GM18951 (cell line): ENCODE measurements around the gene SNAP29.

Source experiments
- POLR2A ChIP-seq: IDR thresholded peaks from 4 replicates; pipeline ENCODE4 v1.6.1; 2011; ENCODE audit warnings: mild to moderate bottlenecking; ENCODE audit not compliant: insufficient read length, insufficient read depth; ENCODE audit errors: extremely low read depth
- in situ Hi-C: fragments of 300-500 bp; cut with MboI; formaldehyde crosslinking; loops from one replicate; pipeline ENCODE4 v1.12.0; 2022; ENCODE audit warnings: low sequenced_read_pairs, mixed read lengths, inconsistent platforms; ENCODE audit not compliant: unreplicated experiment

SNAP29 gene

DNA sequence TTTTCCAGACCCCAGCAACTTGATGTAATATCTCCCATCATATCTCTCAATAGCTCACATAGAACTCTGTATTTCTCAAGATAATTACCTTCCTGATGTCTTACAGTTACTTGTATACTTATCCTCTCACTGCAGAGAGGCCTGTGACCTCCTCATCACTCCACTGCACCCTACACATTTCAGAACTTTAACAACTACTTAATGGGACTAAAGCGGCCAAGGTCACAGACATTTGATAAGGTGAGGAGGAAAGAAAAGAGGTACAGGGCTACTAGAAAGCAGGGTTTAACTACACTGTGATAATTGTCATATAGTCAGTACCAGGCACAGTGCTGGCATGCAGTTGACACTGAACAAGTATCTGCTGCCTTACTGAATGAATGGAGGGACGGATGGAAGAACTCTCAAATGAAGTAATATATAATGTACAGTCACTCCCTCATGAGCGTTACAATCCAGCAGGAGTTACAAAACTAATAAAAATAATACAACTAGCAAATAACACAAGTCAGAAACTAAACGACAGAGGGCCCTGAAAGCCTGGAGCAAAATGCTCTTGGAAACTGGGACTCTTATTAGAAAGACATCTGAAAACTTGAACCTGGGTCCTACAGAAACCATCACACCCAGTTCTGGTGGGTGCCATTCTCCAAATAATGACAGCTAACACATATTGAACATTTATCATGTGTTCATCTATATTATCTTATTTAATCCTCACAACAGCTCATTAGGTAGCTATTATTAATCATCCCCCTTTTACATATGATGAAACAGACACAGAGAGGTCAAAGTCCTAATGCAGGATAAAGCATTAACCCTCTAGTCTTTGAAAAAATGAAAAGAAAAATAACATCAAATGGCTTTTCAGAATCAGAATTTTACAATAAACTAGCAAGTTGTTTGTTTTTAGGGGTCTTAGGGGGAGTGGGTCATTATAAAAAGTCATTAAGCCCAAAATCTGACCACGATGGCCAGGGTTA, 14.5 kb upstream of the SNAP29 start:
- no peak for TF ChIP-seq POLR2A
- in situ Hi-C loops: no loop called here

DNA sequence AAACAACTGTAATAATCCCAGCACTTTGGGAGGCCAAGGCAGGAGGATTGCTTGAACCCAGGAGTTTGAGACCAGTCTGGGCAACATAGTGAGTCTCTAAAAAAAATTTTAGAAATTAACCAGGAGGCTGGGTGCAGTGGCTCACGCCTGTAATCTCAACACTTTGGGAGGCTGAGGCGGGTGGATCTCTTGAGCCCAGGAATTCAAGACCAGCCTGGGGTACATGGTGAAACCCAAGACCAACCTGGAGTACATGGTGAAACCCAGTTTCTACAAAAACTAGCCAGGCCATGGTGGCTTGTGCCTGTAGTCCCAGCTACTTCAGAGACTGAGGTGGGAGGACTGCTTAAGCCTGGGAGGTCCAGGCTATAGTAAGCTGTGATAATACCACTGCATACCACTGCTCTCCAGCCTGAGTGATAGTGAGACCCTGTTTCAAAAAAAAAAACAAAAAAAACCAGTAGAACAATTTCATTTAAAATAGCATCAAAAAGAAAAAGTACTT, 11.4 kb upstream of the SNAP29 start:
- in situ Hi-C loops: no loop called here
- no peak for TF ChIP-seq POLR2A

DNA sequence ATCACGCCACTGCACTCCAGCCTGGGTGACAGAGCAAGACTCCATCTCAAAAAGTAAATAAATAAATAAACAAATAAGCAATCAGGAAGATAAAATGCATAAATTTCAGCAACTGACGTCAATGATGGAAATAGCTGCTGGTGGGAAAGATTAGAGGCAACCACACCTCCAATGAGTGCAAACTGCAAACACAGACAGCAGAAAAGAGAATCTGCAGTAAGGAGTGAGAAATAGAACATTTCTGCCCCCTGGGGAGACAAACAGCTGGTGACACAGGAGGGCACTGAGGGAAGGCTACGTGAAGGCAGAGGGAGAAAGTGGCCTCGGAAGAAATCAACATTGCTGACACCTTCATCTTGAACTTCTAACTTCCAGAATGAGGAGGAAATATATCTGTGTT, 6.7 kb upstream of the SNAP29 start:
- no peak for TF ChIP-seq POLR2A
- in situ Hi-C loops: no loop called here

DNA sequence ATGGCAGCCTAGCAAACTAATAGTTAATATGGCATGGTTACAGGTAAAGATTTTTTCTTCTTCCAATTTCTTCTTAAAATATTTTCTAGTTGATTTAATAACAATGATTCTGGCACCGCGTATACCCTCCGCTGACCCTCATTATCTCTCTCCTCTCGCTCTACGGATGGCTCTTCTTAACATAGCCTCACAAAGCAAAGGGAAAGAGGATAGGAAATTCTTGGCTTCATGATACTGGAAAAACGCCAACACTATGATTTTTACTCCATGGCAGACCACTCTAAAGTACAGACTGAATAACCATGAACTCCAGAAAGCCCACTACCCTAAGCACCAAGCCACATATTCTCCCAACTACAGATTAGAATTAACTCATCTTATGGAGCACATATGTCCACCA, 6.3 kb upstream of the SNAP29 start:
- TF ChIP-seq POLR2A: no peak
- in situ Hi-C loops: no loop called here

DNA sequence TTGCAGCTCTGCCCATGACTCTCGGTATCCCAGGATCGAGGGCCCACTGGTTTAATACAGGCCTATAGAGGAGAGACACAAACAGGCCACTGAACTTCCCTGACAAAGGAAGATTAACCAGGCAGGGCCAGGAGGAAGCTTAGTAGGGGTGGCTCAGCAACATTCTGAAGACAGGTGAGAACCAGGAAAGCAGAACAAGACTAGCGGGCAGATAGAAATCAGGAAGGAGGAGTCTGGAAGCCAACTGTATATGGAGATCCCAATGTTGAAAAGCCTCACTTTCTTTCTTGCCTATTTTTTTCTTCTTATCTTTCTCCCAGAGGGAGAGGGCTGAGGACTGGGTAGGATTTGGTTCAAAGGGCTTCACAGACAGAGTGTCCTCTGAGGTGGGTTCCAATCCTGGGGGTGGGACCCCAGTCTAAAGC, 5.6 kb upstream of the SNAP29 start:
- TF ChIP-seq POLR2A: no peak
- in situ Hi-C loops: no loop called here

DNA sequence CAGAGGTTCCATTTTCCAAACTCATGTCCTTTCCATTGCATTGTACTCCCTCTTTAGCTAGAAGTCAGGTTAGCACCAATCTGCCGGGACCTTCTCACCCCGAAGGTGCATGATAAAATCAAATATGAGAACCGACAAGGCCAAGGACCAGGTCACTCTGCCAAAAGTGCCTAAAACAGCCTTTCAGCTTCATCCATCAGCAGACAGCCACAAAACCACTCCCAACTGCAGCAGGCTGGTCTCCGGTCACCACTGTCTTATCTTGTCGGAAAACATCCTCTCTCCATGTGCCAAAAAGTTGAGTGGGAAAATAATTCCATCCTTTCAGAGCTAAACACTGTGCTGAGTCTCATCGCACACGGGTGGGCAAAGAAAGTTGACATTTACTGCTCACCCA, 1.6 kb upstream of the SNAP29 start:
- in situ Hi-C loops: no loop called here
- no peak for TF ChIP-seq POLR2A

DNA sequence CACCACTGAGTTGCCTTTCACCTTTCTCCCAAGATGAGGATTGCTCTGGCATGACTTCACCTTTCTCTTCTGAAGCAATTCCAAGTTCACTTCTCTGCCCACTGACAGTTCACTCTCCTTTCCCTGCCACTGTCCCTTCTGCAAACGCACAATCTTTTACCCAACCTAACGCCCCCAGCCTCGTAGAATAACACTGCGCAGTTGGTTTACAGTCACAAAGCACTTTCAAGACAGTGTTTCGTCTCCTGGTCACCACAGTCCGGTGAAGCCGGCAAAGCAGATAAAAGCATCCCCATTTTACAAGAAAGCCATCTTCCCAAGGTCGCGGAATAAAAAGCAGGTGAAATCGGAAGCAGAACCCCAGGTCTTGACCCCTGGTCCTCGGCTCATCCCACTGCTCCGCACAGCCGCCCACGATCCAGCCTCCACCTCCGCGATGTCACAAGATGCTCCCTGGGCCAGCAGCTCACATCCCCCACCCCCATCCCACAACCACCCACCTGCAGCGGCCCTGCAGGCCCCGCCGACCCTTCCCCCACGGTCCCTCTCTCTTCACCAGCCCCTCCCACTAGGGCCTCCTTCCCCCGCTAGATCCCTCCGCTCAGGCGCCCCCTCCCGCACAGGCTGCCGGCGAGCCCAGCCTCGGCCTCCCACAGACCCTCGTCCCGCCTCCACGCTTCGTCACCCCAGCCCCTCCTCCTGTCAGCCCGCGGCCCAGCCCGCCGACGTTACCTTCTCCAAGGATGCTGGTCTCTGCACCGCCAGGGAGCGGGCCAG, 781 bp upstream of the SNAP29 start:
- TF ChIP-seq POLR2A: no peak
- in situ Hi-C loops: no loop called here

DNA sequence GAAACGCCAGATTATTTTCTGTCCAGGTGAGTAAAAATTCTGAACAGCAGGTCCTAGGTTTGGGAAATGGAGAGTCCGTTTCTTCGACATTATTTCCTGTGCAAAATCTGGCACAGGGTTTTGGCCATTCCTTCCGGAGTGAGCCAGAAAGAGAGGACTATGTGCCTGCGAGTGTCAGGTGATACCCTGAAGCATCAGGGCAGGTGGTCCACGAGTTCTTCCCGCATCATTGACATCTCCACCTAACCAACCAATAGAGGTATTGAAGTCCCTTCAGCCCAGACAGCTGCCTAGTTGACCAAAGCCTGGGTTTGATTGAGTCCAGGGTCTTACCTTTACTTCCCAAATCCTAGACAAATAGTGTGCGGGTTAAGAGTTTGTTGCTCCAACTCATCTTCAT, 808 bp downstream of the SNAP29 start:
- in situ Hi-C loops: no loop called here
- TF ChIP-seq POLR2A: no peak

DNA sequence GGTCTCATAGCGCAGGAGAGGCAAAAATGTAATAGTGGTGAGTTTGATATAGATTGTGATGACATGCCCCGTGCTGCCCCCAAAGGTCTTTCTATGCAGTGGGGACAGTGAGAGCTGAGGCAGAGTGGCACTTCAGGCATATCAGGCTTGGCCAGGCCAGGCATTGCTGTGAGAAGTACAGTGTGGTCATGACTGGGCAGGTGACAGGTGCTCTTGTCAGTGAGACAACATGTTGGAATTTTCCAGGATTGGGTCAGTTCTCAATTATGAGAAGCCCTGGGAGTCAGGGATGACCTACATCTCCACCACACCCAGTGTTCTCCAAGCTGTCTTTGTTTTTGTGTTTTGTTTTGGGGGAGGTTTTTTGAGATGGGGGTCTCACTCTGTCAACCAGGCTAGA, 3.7 kb downstream of the SNAP29 start:
- TF ChIP-seq POLR2A: no peak
- in situ Hi-C loops: no loop called here

DNA sequence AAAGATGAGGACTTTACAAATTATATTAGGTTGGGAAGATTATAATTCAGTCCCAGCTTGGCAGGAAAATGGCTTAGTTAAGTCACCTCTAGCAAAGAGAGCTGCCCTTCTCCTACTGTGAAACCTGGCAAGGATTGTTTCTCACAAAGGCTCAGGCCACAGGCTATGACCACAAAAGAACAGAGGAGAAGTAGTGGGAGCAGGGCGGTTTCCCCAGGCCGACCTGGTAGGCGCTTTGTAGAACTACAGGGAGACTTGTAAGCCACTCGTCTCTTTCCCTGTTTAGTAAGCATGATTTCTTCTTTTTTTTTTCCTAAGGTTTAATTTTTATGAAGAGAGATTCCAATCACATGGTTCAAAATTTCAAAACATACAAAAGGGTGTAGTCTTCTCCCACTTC, 4.6 kb downstream of the SNAP29 start:
- TF ChIP-seq POLR2A: no peak
- in situ Hi-C loops: no loop called here

DNA sequence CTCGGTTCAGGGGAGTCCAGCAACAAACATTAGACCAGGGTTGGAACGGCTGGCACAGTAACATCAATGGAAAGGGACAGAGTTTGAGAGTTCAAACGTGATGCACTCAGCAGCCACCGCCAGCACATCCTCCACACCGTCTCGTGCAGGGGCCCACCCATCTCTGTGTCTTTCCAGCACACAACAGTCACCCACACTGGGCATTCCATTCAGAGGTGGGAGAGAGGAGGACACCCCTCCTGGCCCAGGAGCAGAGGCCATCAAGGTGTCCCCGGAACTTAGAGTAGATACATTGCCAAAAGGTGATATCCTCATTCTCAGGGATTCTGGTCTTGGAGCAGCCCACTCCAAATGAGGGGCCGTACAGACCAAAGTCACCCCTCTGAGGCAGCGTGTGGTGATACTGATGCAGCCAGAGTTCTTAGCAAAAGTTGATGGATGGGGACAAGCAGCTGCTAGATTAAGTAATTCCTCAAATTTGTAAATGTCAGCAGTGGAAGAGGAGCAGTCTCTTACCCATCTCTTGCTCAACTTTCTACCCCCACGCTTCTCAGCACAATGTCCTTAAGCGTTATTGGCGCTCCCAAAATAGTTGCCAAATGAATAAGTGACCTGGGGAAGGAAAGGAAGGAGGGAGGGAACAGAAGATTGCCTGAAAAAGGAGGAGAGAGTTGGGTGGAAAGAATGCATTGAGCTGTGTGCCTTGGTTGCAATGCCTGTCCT, 5.5 kb downstream of the SNAP29 start:
- TF ChIP-seq POLR2A: no peak
- in situ Hi-C loops: no loop called here

DNA sequence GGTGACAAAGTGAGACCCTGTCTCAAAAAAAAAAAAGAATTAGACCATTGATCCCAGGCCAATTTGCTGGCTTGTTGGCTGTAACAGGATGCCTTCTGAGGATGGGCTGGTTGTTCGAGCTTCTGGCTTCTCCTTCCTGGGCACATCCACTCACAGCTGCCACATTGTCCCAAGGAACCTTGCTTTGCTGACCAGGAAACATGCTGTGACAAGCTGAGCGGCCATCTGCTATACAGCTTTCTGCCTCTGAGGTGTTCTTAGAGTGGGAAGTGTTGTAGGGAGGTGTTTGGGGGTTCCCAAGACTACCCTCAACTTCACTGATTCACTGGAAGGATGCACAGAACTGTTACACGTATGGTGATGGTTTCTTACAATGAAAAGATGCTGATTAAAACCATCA, 6.5 kb downstream of the SNAP29 start:
- no peak for TF ChIP-seq POLR2A
- in situ Hi-C loops: no loop called here

DNA sequence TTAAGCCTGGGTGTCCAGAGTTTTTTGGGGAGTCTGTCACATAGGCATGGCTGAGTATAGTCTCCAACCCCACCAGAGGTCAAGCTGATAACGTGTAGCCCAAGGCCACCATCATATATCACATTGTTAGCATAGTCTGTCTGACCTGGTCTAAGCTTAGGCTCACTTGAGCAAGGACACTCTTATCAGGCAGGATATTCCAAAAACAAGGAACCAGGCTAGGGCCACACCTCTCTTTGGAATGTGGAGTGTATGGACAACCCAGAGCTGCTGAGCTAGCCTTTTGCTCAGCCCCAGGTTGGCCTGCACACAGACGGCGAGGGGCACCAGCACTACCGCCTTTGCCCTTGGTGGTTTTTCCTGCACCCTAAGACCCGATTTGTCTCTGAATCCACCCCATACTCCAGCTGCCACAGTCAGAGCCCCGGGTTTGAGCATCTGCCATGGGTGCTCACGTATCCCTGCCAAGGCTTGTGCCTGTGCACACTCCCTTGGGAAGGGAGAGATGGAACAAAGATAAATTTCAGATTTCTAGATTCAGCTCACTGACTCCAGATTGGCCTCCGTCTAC, 7.2 kb downstream of the SNAP29 start:
- in situ Hi-C loops: no loop called here
- TF ChIP-seq POLR2A: no peak
